ENCODE data around the gene FILIP1L. TPM values are rescaled to one million over a fixed set of nuclear protein-coding genes. Genes with fewer than 3 reads are reported as not detected.
"Not testable (repeated sequence)": the region's sequence is repeated elsewhere in the genome, so short reads cannot be mapped to it uniquely, and the experiment has no call there.

FILIP1L gene
- total RNA-seq, 2 donors from 2014 or later, result 270 to 279 TPM

GRCh38 chr3:100059472-100059871, 54.8 kb downstream of the FILIP1L start:
- DNase-seq (ENCODE audit: low spot score) (no peak), ATAC-seq (ENCODE audit: insufficient number of reproducible peaks, low FRiP score, low read depth) (no peak)
- H3K27ac ChIP-seq, result peak overlapping the region; percentile 21 to 32
- peaks cover 3 to 76% of the 10 kb centered on the region in 2 donors for H3K4me1 ChIP-seq (ENCODE audit: control insufficient read depth in 1 of 2, low read depth in 2 of 2)
- no peaks in the 10 kb centered on the region for H3K36me3 ChIP-seq
- no peak for TF ChIP-seq CTCF (IDR thresholded peaks at IDR 0.05)
- H3K9me3 ChIP-seq, result no peaks in the 10 kb centered on the region
- no peaks in the 10 kb centered on the region for H3K27me3 ChIP-seq (replicated peaks; ENCODE audit: insufficient read depth)
- no peak overlapping the region for H3K4me3 ChIP-seq

DNA sequence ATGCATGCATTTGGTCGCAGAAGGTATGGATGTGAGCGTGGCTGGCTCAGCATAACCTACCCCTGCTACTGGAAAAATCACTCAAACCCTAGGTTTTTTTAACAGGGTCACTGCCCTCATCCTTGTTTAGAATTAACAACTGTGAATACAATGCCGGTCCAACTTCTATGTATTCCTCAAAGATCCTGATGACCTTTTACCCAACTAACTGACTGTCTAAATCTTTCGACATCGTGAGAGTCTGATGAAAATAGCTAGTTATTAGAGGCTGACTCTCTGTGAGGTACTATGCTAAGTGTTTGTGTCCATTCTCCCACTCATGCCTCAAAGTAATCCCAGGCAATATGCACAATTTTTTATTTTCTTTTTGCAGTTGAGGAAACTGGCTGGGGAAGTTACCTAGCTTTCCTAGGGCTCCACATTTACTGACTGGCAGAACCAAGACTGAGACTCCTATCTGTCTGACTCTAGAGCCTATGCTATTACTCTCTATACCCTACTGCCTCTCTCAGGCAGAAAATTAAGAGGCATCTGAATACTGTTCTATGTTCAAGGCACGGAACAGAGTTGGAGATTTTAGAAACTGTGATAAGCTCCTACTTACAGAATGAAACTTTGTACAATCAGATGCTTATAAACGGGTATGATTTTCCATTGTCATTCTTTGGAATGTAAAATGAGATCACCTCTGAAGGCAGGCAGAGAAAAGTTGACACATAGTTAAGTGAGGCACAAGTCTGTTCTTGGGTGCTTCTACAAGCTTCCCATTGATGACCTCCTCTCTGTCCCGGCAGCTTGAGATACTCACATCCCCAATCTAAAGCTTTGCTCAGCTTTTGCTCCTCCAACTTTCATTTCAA, 56.4 kb downstream of the FILIP1L start:
- no peak for ATAC-seq (ENCODE audit: insufficient number of reproducible peaks, low FRiP score, low read depth)
- no peak for DNase-seq (ENCODE audit: low spot score)
- Histone ChIP-seq H3K27ac (peak overlapping the region; percentile 7 to 21), H3K27me3 (replicated peaks; ENCODE audit: insufficient read depth) (no peaks in the 10 kb centered on the region), H3K9me3 (no peaks in the 10 kb centered on the region), H3K36me3 (no peaks in the 10 kb centered on the region), H3K4me3 (no peak overlapping the region), H3K4me1 (ENCODE audit: control insufficient read depth in 1 of 2, low read depth in 2 of 2) (peaks cover 3 to 64% of the 10 kb centered on the region in 2 donors)
- TF ChIP-seq CTCF (IDR thresholded peaks at IDR 0.05), result no peak

GRCh38 chr3:100053951-100054620, 60.2 kb downstream of the FILIP1L start:
- no peaks in the 10 kb centered on the region for H3K27me3 ChIP-seq (replicated peaks; ENCODE audit: insufficient read depth)
- ATAC-seq (ENCODE audit: insufficient number of reproducible peaks, low FRiP score, low read depth) (no peak), DNase-seq (ENCODE audit: low spot score) (no peak)
- no peak for TF ChIP-seq CTCF (IDR thresholded peaks at IDR 0.05)
- peaks cover 0 to 40% of the 10 kb centered on the region in 2 donors for H3K4me1 ChIP-seq (ENCODE audit: control insufficient read depth in 1 of 2, low read depth in 2 of 2)
- H3K36me3 ChIP-seq, result no peaks in the 10 kb centered on the region
- no peak overlapping the region for H3K4me3 ChIP-seq
- H3K9me3 ChIP-seq, result no peaks in the 10 kb centered on the region
- peak overlapping the region; percentile 57 to 71 for H3K27ac ChIP-seq

DNA sequence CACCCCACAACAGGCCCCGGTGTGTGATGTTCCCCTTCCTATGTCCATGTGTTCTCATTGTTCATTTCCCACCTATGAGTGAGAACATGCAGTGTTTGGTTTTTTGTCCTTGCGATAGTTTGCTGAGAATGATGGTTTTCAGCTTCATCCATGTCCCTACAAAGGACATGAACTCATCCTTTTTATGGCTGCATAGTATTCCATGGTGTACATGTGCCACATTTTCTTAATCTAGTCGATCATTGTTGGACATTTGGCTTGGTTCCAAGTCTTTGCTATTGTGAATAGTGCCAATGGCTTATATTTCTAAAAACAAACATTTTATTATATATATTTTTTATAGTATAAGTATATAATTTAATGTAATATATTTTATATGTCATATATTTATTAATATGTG, 62.8 kb downstream of the FILIP1L start:
- not testable (repeated sequence) for H3K27me3 ChIP-seq (replicated peaks; ENCODE audit: insufficient read depth); H3K4me3 ChIP-seq; ATAC-seq (ENCODE audit: insufficient number of reproducible peaks, low FRiP score, low read depth); H3K9me3 ChIP-seq; H3K27ac ChIP-seq; H3K36me3 ChIP-seq; DNase-seq (ENCODE audit: low spot score)
- peaks cover 17 to 44% of the 10 kb centered on the region in 2 donors for H3K4me1 ChIP-seq (ENCODE audit: control insufficient read depth in 1 of 2, low read depth in 2 of 2)

DNA sequence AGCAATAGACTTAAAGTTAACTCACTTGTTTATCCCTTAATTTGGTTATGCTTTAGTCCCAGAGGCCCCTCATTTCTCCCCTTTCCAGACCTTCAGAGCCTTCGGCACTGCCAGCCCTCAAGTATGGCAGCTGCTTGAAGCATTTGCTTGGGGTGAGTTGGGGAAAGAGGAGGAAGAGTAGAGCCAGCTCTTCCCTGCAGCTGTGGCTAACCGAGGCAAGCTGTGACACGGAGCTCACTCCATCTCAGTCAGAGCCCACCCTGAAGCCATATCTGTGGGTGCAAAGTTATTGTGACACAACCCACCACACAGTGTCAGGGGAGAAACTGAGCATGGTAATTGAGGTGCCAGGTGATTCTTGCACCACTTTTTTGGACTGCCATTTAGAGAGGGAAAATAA, 66.1 kb downstream of the FILIP1L start:
- no peak for TF ChIP-seq CTCF (IDR thresholded peaks at IDR 0.05)
- no peaks in the 10 kb centered on the region for H3K9me3 ChIP-seq
- H3K27me3 ChIP-seq (replicated peaks; ENCODE audit: insufficient read depth), result no peaks in the 10 kb centered on the region
- DNase-seq (ENCODE audit: low spot score), result no peak
- ATAC-seq (ENCODE audit: insufficient number of reproducible peaks, low FRiP score, low read depth), result no peak
- peaks cover 25 to 49% of the 10 kb centered on the region in 2 donors for H3K4me1 ChIP-seq (ENCODE audit: control insufficient read depth in 1 of 2, low read depth in 2 of 2)
- no peak overlapping the region for H3K4me3 ChIP-seq
- no peaks in the 10 kb centered on the region for H3K36me3 ChIP-seq
- peak overlapping the region; percentile 59 to 82 for H3K27ac ChIP-seq
